PC-3 (cell line): ENCODE results near the gene PPP1R1C. TPM values are rescaled to one million over a fixed set of nuclear protein-coding genes. Genes with fewer than 3 reads are reported as not detected.

Experiments
- ATAC-seq: fragments of 200-7000 bp; cut with Tn5 transposase; 2 replicates; pipeline ENCODE4 v1.9.1; 2020; ENCODE audit warnings: mild to moderate bottlenecking, moderate library complexity
- BruUV-seq: library from RNA; stranded (reverse); fragments of 400-500 nt; replicated peaks from 2 replicates; lab custom pipeline; 2021; lab: Mats Ljungman, UMichigan
- CTCF ChIA-PET: fragments of 300-600 bp; sonication (Branson Sonifier 250); formaldehyde crosslinking; loops from one replicate; lab custom pipeline; 2022; ENCODE audit warnings: antibody characterized with exemption; lab: Charles Lee
- POLR2A ChIA-PET: fragments of 300-600 bp; sonication (Branson Sonifier 250); formaldehyde crosslinking; loops from one replicate; lab custom pipeline; 2022; ENCODE audit warnings: antibody characterized with exemption; ENCODE audit not compliant: unreplicated experiment; lab: Charles Lee
- DNase-seq: peaks from one replicate; pipeline ENCODE4 v3.0.0-alpha.2; 2015
- H2AFZ ChIP-seq: fragments of 300-600 bp; sonication (generic); 2 replicates; pipeline ENCODE4 v1.6.0; 2016; ENCODE audit warnings: antibody characterized with exemption, low read length
- H3F3A ChIP-seq: fragments of 300-600 bp; sonication (generic); one replicate; pipeline ENCODE4 v1.6.0; 2017; ENCODE audit warnings: antibody characterized with exemption, low read length, control low read depth, mild to moderate bottlenecking; ENCODE audit not compliant: unreplicated experiment
- H3K27ac ChIP-seq: fragments of 300-600 bp; sonication (generic); 2 replicates; pipeline ENCODE4 v1.5.1; 2016; ENCODE audit warnings: mild to moderate bottlenecking, low read length
- H3K27me3 ChIP-seq: fragments of 300-600 bp; sonication (generic); 2 replicates; pipeline ENCODE4 v1.6.1; 2016; ENCODE audit warnings: low read length, mixed read lengths
- H3K36me3 ChIP-seq: fragments of 300-600 bp; sonication (generic); 2 replicates; pipeline ENCODE4 v1.6.1; 2016; ENCODE audit warnings: low read depth, mixed run types, low read length, mixed read lengths
- H3K4me1 ChIP-seq: fragments of 300-600 bp; sonication (generic); 2 replicates; pipeline ENCODE4 v1.5.1; 2016; ENCODE audit warnings: low read length; ENCODE audit not compliant: insufficient read depth
- H3K4me2 ChIP-seq: fragments of 300-600 bp; sonication (generic); 2 replicates; pipeline ENCODE4 v1.6.0; 2016; ENCODE audit warnings: low read length
- H3K4me3 ChIP-seq: fragments of 300-600 bp; sonication (generic); 2 replicates; pipeline ENCODE4 v1.5.1; 2016; ENCODE audit warnings: mild to moderate bottlenecking, low read length, mixed read lengths
- H3K79me2 ChIP-seq: fragments of 300-600 bp; sonication (generic); 2 replicates; pipeline ENCODE4 v1.6.1; 2017; ENCODE audit warnings: low read length, mixed read lengths
- H3K9ac ChIP-seq: fragments of 300-600 bp; sonication (generic); 2 replicates; pipeline ENCODE4 v1.6.0; 2016; ENCODE audit warnings: mild to moderate bottlenecking, low read length
- H3K9me2 ChIP-seq: fragments of 300-600 bp; sonication (generic); replicated peaks from 2 replicates; pipeline ENCODE4 v1.6.1; 2016; ENCODE audit warnings: mixed run types, low read length, mixed read lengths
- H3K9me3 ChIP-seq: fragments of 300-600 bp; sonication (generic); 2 replicates; pipeline ENCODE4 v1.6.1; 2016; ENCODE audit warnings: low read length, mixed read lengths
- H4K20me1 ChIP-seq: fragments of 300-600 bp; sonication (generic); 2 replicates; pipeline ENCODE4 v1.6.1; 2016; ENCODE audit warnings: low read length, mixed read lengths
- EZH2 ChIP-seq: fragments of 300-600 bp; sonication (generic); IDR thresholded peaks from one replicate; pipeline ENCODE4 v1.6.1; 2017; ENCODE audit warnings: antibody characterized with exemption, mild to moderate bottlenecking, low read length; ENCODE audit not compliant: unreplicated experiment
- EZH2phosphoT487 ChIP-seq: fragments of 300-600 bp; sonication (generic); IDR thresholded peaks from 2 replicates; pipeline ENCODE4 v1.6.1; 2018; ENCODE audit warnings: mild to moderate bottlenecking, antibody characterized with exemption, low read length, borderline replicate concordance
- intact Hi-C: fragments of 100-400 bp; cut with micrococcal nuclease; formaldehyde crosslinking; loops from 2 replicates; pipeline ENCODE4 v1.9.0; 2023
- total RNA-seq: library from RNA; depleted of rRNA; stranded (reverse); fragments of >200 nt; gene quantifications from 2 replicates; pipeline ENCODE4 v1.2.3, GENCODE V29; 2014
- TF ChIP-seq, protein P1 (sequence below): fragments of 300-600 bp; sonication (generic); conservative IDR thresholded peaks from 2 replicates; pipeline ENCODE4 v1.5.1; 2017; ENCODE audit warnings: antibody characterized with exemption, low read depth, mild to moderate bottlenecking, low read length

The PPP1R1C gene
- total RNA-seq, 1 experiment from 2014 or later: 1.4 TPM

DNA sequence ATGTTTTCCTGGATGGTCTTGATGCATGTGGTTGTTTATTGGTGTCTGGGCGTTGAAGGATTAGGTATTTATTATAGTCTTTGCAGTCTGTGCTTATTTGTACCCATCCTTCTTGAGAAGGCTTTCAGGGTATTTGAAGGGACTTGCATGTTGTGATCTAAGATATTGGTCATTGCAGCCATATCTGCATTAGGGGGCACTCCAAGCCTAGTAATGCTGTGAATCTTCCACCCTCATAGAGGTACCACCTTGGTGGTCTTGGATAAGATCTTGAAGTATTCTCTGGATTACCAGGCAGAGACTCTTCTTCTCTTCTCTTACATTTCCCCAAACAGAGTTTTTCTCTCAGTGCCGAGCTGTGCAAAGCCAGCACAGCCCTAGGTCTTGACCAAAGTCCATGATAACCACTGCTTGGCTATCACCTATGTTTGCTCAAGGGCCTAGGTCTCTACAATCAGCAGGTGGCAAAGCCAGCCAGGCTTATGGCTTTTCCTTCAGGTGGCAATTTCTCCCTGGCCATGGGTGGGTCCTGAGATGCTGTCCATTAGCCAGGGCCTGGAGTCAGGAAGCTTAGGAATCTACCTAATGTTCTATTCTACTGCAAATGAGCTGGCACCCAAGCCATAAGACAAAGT is 15.4 kb upstream of the PPP1R1C start:
- Histone ChIP-seq H3K79me2 (no peaks in the 10 kb centered on the region), H3K4me2 (no peak overlapping the region), H4K20me1 (no peaks in the 10 kb centered on the region), H3K9ac (no peak overlapping the region), H3K9me3 (no peaks in the 10 kb centered on the region), H2AFZ (no peak overlapping the region), H3F3A (no peaks in the 10 kb centered on the region), H3K4me3 (no peak overlapping the region), H3K27ac (no peak overlapping the region), H3K4me1 (peaks cover 7% of the 10 kb centered on the region; the same call in 1 of the 2 replicates), H3K27me3 (no peaks in the 10 kb centered on the region), H3K9me2 (no peaks in the 10 kb centered on the region), H3K36me3 (no peaks in the 10 kb centered on the region)
- POLR2A ChIA-PET: no interaction called here
- intact Hi-C loops: loop anchor here (5.0 kb wide), 1 partner anchor 97 kb away; no protein-coding TSS in a partner anchor
- no peak for TF ChIP-seq EZH2
- TF ChIP-seq, protein P1, sequence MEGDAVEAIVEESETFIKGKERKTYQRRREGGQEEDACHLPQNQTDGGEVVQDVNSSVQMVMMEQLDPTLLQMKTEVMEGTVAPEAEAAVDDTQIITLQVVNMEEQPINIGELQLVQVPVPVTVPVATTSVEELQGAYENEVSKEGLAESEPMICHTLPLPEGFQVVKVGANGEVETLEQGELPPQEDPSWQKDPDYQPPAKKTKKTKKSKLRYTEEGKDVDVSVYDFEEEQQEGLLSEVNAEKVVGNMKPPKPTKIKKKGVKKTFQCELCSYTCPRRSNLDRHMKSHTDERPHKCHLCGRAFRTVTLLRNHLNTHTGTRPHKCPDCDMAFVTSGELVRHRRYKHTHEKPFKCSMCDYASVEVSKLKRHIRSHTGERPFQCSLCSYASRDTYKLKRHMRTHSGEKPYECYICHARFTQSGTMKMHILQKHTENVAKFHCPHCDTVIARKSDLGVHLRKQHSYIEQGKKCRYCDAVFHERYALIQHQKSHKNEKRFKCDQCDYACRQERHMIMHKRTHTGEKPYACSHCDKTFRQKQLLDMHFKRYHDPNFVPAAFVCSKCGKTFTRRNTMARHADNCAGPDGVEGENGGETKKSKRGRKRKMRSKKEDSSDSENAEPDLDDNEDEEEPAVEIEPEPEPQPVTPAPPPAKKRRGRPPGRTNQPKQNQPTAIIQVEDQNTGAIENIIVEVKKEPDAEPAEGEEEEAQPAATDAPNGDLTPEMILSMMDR: no peak
- TF ChIP-seq EZH2phosphoT487: no peak
- no TSS peak for BruUV-seq
- CTCF ChIA-PET: no interaction called here
- no peak for ATAC-seq
- no peak for DNase-seq

DNA sequence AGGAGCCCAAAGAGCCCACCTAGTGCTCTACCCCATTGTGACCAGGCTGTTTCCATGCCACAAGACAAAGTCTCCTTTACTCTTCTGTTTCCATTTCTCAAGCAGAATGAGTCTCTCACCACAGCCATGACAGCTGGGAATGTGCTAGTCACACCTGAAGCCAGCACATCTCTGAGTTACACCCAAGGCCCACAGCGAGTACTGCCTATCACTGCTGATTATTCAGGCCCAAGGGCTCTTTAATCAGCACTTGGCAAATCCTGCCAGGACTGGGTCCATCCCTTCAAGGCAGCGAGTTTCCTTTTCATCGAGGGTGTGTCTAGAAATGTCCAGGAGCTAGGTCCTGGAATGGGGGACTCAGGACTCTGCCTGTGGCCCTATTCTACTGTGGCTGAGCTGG is 14.6 kb upstream of the PPP1R1C start:
- TF ChIP-seq, protein P1: no peak
- no peak for TF ChIP-seq EZH2
- no peak for TF ChIP-seq EZH2phosphoT487
- Histone ChIP-seq H3K27ac (no peak overlapping the region), H3K27me3 (no peaks in the 10 kb centered on the region), H3K9ac (no peak overlapping the region), H3F3A (no peaks in the 10 kb centered on the region), H3K9me2 (no peaks in the 10 kb centered on the region), H2AFZ (no peak overlapping the region), H3K4me1 (peaks cover 7% of the 10 kb centered on the region; the same call in 1 of the 2 replicates), H3K36me3 (no peaks in the 10 kb centered on the region), H3K4me3 (no peak overlapping the region), H3K79me2 (no peaks in the 10 kb centered on the region), H3K4me2 (no peak overlapping the region), H4K20me1 (no peaks in the 10 kb centered on the region), H3K9me3 (no peaks in the 10 kb centered on the region)
- ATAC-seq: no peak
- BruUV-seq: no TSS peak
- no peak for DNase-seq
- CTCF ChIA-PET: no interaction called here
- intact Hi-C loops: loop anchor here (5.0 kb wide), 1 partner anchor 96 kb away; no protein-coding TSS in a partner anchor
- POLR2A ChIA-PET: no interaction called here

DNA sequence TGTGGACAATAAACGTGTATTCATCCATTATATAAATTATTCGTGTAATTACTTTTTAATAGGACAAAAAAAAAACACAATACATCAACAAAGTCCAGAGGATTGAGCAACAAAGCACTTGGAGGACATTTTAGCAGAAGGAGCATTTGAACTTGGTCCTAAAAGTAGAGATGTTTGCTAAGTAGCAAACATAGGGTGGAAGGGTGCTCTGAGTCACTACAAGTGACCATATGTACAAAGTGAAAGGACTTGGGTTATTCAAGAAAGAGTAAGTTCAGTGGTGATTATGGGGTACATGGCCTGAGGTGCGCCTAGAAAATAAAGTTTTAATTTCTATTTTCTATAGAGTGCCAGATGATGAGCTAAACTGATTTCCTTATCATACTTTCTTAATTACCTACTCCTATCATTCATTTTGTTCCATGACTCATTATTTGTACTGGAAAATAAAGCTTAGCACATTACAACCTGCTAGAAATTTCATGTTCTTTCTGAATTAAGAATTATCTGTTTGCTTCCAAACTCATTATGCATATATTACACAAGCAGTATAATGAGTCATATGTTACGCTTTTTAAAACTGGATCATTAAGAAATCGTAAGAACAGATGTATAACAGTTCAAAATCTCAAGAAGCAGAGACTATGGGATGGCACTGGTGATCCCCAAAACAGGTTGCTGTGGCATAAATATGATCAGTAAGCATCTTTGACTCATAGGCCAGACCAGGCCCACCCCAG is 13.1 kb upstream of the PPP1R1C start:
- Histone ChIP-seq H3K4me1 (peaks cover 11% of the 10 kb centered on the region; the same call in 1 of the 2 replicates), H3K4me2 (0 out of 2 replicates have a peak overlapping the region, but pooled peaks have one; percentile 0), H3K36me3 (no peaks in the 10 kb centered on the region), H3F3A (no peaks in the 10 kb centered on the region), H3K79me2 (no peaks in the 10 kb centered on the region), H4K20me1 (no peaks in the 10 kb centered on the region), H3K4me3 (no peak overlapping the region), H3K27me3 (no peaks in the 10 kb centered on the region), H3K9me3 (no peaks in the 10 kb centered on the region), H3K9ac (no peak overlapping the region), H3K9me2 (no peaks in the 10 kb centered on the region), H3K27ac (no peak overlapping the region), H2AFZ (no peak overlapping the region)
- POLR2A ChIA-PET: no interaction called here
- CTCF ChIA-PET: no interaction called here
- TF ChIP-seq EZH2: no peak
- TF ChIP-seq, protein P1: no peak
- no peak for TF ChIP-seq EZH2phosphoT487
- ATAC-seq (peak; percentile 43), DNase-seq (no peak)
- intact Hi-C loops: loop anchor here (5.0 kb wide), 1 partner anchor 95 kb away; no protein-coding TSS in a partner anchor
- no TSS peak for BruUV-seq
